Islet of Langerhans (tissue), 1 donor: ENCODE results near the gene NID2.

Source experiments
- FAIRE-seq: peaks from one replicate; lab custom pipeline; 2011; peaks lifted over from hg19 to GRCh38; lab: Jason Lieb, UNC

Gene NID2

GRCh38 chr14:52025310-52025709 is 43.5 kb downstream of the NID2 start:
- no peak for FAIRE-seq

- no peak for FAIRE-seq
Observed at GRCh38 chr14:52023518-52023917, 45.3 kb downstream of the NID2 start.

GRCh38 chr14:52021957-52022600 is 46.8 kb downstream of the NID2 start:
- FAIRE-seq: no peak

GRCh38 chr14:52020866-52021717 is 47.8 kb downstream of the NID2 start:
- no peak for FAIRE-seq

GRCh38 chr14:52020161-52020714 is 48.6 kb downstream of the NID2 start:
- no peak for FAIRE-seq

- FAIRE-seq: no peak
Observed at GRCh38 chr14:52018970-52019369, 49.9 kb downstream of the NID2 start.

GRCh38 chr14:52018252-52018651 is 50.6 kb downstream of the NID2 start:
- no peak for FAIRE-seq

GRCh38 chr14:52015411-52016030 is 53.3 kb downstream of the NID2 start:
- FAIRE-seq: no peak

GRCh38 chr14:52014601-52015267 is 54.1 kb downstream of the NID2 start:
- no peak for FAIRE-seq

GRCh38 chr14:52013984-52014600 is 54.8 kb downstream of the NID2 start:
- FAIRE-seq: no peak

- FAIRE-seq: no peak
Observed at GRCh38 chr14:52012635-52013034, 56.2 kb downstream of the NID2 start.

GRCh38 chr14:52011523-52011922 is 57.3 kb downstream of the NID2 start:
- FAIRE-seq: no peak

GRCh38 chr14:52010173-52010693 is 58.6 kb downstream of the NID2 start:
- no peak for FAIRE-seq

GRCh38 chr14:52008136-52008535 is 60.7 kb downstream of the NID2 start:
- FAIRE-seq: no peak

- no peak for FAIRE-seq
Observed at GRCh38 chr14:52007637-52008036, 61.2 kb downstream of the NID2 start.

GRCh38 chr14:52007211-52007610 is 61.6 kb downstream of the NID2 start:
- FAIRE-seq: no peak

- no peak for FAIRE-seq
Observed at GRCh38 chr14:52006361-52006760, 62.5 kb downstream of the NID2 start.

GRCh38 chr14:52005625-52006024 is 63.2 kb downstream of the NID2 start:
- FAIRE-seq: no peak

GRCh38 chr14:52003324-52003723 is 65.5 kb downstream of the NID2 start:
- FAIRE-seq: no peak

- FAIRE-seq: no peak
Observed at GRCh38 chr14:52002542-52002941, 66.3 kb downstream of the NID2 start.

- FAIRE-seq: no peak
Observed at GRCh38 chr14:52000696-52001095, 68.2 kb downstream of the NID2 start.
